H4 (cell line): ENCODE data around the gene SVOPL. TPM values are rescaled to one million over a fixed set of nuclear protein-coding genes. Genes with fewer than 3 reads are reported as not detected.
A peak's percentile ranks its signal among the peaks of the same experiment; 100 is the strongest.
"Not testable (repeated sequence)": the region's sequence is repeated elsewhere in the genome, so short reads cannot be mapped to it uniquely, and the experiment has no call there.

Experiments
- DNase-seq: peaks from one replicate; pipeline ENCODE4 v3.0.0-alpha.2; 2015; ENCODE audit warnings: low spot score
- total RNA-seq: library from RNA; depleted of rRNA; stranded (reverse); fragments of >200 nt; shearing (Covaris generic); gene quantifications from 2 replicates; pipeline ENCODE4 v1.2.3, GENCODE V29; 2014; rRNA removed

Gene SVOPL, protein sequence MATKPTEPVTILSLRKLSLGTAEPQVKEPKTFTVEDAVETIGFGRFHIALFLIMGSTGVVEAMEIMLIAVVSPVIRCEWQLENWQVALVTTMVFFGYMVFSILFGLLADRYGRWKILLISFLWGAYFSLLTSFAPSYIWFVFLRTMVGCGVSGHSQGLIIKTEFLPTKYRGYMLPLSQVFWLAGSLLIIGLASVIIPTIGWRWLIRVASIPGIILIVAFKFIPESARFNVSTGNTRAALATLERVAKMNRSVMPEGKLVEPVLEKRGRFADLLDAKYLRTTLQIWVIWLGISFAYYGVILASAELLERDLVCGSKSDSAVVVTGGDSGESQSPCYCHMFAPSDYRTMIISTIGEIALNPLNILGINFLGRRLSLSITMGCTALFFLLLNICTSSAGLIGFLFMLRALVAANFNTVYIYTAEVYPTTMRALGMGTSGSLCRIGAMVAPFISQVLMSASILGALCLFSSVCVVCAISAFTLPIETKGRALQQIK
- total RNA-seq, result not detected in 2 replicates

DNA sequence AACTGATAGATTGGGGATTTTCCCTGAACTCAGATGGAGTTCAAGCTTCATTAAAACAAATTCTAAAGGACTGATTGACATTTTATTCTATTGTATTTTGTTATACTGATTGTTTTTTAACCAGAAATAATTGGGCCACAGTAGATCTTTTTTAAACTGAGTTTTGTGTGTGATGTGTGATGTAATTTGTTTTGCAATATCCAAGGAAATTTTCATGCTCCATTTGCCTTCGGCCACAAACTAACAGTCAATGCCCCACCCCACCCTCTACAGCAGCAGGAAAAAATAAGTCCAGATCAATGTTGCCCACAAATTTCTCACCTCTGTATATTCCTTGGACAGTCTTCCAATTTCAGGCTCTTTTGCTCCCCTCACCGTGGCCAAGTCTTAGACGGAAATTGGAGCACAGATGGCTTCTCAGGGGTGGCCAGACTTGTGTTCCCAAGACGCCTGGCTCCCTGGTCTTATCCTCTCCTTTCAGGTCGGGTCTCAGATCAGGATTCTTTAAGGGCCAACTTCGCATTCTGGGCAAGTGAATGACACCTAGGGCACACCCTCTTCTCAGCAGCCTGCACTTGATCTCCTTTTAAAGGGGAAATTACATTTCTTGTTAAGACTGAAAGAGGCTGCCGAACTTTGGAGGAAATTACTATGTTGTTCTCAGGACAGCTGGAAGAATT, at the start of gene SVOPL:
SVOPL (minus strand) TSS at position 506 of the 680 bp plus-strand sequence. CDS start 22,317 bp downstream, outside the sequence.
- DNase-seq, result no peak

DNA sequence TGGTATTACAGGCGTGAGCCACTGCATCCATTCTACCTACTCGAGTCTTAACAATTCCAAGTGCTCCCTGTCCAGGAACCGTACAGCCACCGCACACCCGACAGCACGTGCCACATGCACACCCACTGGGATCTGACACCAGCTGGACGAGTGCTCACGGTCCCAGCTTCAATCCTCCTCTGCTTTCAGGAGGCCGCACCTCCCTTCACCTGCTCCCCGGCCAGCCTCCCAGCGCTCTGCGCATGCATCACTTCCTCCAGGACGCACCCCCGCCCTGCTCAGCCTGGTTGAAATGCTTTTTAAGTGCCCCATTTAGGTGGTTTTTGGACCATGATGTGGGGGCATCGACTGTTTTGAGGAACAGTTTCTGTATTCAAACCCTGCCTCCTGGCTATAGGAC, 49.3 kb upstream of the SVOPL start:
- DNase-seq, result no peak

DNA sequence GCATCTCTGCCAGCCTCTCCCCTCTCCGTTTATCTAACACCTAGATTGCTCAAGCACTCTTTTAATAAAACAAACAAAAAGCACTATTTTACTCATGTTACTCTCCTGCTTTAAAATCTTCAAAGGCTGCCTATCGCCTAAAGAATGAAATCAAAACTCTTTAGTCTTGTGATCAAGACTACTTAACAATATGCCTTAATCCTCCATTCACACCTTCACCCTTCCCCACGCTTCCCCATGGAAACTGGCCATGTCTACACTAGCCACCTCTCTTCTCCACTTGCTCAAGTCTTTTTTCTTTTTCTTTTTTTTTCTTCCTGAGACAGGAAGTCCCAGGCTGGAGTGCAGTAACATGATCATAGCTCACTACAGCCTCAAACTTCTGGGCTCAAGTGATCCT, 48.8 kb upstream of the SVOPL start:
- no peak for DNase-seq

DNA sequence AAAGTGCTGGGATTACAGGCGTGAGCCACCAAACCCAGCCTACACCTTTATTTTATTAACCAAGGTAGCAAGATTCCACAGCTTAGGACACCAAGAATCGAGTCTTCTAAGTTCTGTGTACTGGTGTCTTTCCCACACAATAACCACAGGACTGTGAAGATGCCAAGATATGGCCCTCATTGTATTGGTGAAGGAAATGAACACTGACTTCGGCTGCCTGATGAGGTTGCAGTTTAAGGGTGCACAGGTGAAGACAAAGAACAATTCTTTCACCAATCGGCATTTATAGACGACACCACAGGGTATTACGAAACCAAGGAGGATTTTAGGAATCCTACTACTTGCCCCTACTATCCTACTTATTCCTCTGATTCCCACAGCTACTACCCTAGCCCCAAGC, 47.5 kb upstream of the SVOPL start:
- no peak for DNase-seq

DNA sequence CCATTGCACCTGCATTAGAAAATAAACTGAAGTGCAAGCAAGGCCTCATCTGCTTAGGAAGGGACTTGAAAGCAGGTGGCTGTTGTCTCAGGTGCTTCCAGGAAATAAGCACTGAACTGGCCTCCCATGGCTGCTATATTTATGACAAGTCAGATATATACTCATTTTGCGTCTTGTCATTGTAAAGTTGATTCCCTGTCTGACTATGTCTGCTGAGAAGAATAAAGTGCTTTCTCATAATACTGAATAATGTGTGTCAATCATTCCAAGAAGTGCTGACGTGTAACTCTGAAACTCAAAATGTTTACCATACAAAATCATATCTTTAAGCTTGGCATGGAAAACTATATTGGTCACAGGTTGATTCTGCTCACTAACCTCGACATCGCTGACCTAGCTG, 44.9 kb upstream of the SVOPL start:
- no peak for DNase-seq

DNA sequence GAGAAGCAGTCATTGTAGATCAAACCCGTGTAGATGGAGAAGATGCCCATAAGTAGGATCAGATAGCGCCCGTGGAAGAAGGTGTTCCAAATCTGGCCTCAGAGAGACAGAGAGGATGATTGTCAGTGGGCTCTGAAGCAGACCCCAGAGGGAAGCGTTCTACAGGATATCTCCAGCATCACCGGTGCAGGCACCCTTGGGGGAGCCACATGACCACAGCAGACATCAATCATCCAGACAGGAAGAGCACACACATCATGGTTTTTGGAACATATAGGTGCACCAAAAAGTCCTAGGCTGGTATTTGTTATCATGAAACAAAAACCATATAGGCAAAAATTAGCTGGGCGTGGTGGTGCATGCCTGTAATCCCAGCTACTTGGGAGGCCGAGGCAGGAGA, 44.0 kb upstream of the SVOPL start:
- no peak for DNase-seq

DNA sequence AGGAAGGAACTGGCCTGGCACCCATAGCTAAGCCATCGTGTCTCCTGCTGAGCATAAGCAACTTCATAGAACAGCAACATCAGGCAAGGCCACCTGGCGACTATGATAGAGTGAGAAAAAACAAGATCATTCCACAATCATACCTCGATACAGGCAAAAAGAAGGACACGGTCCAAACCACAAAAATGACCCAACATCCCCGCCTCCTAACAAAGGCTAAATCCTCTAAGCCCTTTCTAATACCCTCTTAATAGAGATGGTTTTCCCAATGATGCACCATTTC, 40.2 kb upstream of the SVOPL start:
- DNase-seq, result no peak

DNA sequence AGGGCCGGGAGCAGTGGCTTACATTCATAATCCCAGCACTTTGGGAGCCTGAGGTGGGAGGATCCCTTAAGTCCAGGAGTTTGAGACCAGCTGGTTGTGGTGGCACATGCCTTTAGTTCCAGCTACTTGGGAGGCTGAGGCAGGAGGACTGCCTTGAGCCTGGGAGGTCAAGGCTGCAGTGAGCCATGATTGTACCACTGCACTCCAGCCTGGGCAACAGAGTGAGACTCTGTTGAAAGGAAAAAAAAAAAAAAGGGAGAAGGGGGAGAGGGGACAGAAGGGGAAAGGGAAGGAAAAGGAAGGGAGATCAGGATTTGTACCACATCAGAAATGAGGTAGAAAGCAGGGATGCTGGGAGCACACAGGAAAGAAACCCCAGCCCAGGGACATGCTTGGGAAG, 38.7 kb upstream of the SVOPL start:
- DNase-seq, result no peak

DNA sequence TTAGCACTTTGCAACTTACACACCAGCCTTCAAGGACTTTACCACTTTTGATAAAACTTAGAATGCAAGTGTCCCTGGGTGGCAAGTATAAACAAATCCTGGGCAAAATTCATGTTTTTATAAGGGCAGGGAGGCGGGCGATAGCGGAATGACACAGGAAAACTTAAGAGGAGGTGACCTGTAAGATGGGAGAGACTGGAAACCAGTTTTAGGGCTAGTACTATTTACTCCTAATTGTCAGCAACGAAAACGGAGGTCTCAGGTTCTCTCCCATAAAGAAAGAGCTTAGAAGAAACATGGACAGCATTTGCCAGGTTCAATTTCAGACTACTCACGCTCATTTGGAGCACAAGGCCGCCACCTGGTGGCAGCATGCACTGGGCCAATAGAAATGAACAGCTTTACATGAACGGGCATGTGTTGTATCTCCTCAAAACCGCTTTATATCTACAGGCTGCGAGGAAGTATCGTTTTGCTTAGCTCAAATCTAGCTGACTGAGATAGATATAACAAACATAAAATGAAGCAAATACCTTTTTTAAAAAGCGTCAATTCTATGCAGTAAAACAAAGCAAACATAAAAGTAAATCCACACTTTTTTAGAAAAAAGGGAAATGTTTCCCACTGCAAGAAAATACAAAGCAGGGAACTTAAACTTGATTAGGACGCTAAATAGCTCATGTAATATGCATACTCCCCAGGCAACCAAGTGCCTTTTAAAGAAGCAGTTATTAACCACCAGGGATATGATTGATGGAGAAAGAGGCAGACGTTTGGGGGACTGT, 37.6 kb upstream of the SVOPL start:
- DNase-seq, result peak; percentile 88

DNA sequence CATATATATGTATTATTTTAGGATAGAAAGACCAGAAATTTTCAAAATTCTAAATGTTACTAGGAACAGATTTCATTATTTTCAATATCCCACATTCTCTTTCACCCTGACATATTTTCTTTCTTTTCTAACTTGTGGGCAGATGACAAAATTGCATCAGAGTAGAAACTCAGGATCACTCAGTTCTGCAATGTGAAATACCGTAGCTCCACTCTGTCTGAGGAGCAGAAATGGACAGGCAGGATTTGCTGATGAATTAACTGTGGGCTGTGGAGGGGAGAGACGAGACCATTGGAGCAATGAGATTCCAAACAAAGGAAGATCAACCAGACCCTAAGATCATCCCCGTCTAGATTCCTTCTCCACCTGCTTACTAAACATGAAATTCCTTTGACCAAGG, 37.0 kb upstream of the SVOPL start:
- DNase-seq, result no peak

DNA sequence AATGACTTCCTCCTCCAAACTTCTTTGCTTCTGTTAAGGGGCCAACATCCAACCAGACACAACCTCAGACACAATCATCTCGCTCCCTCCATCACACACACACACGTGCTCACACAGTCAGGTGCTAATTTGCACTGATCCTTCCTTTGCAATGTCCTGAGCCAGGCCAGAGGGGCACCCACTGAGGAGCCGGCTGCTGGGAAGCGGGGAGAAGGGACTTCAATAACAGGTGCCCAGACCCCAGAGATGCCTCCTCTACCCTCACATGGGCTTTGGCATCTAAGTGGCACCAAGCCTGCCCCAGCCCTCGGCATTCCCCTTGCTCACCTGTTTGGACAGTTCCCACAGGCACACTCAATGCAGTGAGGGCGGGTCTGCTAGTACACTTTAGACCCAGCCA, 34.2 kb upstream of the SVOPL start:
- DNase-seq, result no peak

DNA sequence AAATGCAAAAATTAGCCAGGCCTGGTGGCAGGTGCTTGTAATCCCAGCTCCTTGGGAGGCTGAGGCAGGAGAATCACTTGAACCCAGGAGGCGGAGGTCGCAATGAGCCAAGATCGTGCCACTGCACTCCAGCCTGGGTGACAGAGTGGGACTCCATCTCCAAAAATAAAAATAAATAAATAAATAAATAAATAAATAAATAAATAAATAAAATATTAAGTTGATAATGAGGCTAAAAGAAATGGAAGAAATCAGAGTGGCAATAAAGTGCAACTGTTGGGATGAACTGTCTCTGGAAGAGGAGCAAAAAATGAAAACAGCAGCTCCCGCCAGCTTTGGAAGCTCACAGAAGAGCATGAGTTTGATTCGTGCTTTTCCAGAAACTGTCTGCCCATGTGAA, 30.6 kb upstream of the SVOPL start:
- not testable (repeated sequence) for DNase-seq

DNA sequence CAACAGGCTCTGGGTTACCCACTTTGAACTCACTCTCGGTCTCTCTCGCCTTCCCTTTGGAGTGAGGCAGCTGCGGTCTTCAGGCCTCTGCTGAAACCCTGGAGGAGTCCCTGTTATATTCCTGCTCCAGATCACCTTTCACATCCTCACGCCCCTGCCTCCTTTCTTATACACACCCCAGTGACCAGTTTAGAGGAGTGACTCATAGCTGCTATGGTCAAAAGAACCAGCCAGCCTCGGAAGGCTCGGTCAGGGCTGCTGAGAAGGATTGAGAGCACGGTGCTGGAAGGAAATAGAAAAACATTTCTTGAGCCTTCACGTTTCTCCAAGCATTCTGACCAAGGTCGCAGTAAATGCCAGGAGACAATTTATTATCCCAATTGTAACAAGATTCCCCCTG, 28.3 kb upstream of the SVOPL start:
- no peak for DNase-seq

DNA sequence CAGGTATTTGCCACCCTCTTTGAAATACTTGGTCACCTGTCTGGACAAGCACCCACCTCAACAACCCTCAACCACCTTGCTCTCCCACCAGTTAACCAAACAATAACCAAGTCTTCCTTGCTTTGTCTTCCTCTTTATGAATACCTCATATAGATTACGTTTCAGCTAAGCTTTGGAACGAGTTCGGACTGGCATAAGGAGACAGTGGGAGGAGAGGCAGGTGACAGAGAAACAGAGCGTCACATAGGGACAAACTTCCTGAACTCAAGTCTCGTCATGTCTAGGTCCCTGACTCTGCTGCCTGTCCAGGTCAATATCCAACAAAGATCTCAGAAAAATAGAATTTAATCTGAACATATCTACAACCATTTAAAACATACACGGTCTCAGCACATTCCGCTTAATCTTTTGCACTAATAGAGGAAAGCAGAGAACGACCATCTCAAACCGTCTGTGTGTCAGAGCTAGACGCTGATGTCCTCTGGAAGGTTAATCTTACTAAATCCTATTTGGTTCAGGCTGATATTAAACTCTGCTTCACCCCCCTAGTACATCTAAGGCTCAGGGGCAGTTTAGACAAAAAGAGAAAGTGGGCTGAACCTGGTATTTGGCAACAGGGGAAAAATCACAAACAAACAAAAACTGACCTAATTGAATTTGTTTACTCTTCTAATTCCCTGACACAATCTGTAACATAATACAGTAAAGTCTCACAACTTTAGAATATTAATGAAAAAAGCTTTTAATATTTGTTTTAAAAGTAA, 26.4 kb upstream of the SVOPL start:
- DNase-seq, result no peak

DNA sequence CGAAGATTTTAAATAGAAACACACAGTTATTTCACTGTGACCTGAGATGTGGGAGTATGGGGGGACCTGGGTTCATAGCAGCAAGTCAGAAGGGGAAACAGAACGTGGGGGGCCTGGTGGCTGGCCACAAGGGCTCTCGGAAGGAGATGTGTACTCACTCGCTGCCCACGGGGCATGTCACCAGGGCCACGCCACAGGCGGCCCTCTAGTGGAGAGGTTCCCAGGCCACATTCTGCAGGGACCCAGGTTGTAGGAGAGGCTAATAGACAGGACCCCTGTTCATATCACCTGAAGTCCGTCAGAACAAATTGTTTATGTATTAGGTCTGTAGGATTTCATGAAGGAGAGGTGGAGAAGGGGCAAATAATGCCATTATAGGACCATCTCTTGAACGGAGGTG, 25.1 kb upstream of the SVOPL start:
- DNase-seq, result no peak

DNA sequence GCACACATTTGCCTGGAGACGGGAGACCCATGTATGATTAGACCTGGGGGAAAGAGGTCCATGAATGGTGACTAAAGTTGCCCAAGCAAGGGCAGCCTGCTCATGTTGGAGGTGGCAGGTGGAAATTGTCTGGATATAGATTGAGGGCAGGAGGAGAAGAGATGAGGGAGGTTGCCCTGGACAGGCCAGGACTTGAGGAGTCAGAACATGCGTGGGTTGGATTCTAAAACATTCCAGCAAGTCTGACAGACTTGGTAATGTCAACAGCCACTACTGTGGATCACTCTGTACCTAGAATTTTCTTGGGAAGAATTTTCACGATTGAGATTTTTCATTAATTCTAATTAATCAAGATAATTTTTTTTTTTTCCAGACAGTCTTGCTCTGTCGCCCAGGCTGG, 19.1 kb upstream of the SVOPL start:
- DNase-seq, result no peak

DNA sequence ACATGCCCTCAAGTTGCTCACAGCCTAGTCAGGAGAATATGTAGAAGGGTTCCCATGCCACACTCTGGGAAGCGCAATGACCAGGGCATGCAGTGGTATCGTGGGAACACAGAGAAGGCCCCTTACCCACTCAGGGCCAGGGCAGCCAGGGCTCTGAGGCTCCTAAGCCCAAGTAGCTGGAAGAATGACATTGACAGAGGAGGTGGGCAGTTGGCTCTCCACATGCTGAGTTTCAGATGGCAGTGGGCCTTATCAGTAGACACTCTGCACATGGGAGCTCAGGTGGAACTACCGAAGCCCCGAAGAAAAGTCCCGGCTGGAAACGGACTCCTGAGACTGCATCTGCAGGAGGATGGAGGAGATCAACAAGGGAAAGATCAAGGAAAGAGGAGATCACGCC, 15.7 kb upstream of the SVOPL start:
- DNase-seq, result no peak

DNA sequence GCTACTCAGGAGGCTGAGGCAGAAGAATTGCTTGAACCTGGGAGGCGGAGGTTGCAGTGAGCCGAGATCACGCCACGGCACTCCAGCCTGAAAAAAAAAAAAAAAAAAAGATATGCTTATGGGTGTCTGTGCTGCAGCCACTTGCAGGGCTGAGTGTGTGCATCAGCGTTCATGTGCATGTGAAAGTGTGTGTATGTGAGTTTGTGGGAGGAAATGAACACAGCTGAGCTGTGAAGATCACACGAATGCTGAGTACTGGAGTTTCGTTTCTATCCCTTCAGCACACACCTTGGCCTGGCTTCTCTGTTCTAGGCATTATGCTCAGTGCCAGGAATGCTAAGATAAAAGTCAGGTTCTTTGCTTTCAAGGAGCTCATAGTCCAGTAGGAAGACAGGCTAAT, 12.0 kb upstream of the SVOPL start:
- no peak for DNase-seq

DNA sequence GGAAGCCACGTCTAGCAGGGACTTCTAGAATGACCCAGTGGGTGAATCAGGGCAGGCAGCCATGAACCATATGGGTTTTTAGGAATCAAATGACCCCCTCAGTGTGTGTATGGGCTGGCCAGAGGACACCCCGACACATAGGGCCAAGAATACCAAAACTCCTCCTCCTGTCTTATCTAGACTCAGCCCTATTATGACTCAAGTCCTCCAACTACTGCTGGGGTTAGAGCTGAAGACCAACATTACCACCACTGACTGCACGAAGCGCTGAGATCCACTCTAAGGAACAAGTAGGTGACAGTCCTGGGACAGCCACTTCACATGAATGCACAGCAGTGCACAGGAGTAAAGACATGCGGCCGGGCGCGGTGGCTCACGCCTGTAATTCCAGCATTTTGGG, 11.5 kb upstream of the SVOPL start:
- no peak for DNase-seq

DNA sequence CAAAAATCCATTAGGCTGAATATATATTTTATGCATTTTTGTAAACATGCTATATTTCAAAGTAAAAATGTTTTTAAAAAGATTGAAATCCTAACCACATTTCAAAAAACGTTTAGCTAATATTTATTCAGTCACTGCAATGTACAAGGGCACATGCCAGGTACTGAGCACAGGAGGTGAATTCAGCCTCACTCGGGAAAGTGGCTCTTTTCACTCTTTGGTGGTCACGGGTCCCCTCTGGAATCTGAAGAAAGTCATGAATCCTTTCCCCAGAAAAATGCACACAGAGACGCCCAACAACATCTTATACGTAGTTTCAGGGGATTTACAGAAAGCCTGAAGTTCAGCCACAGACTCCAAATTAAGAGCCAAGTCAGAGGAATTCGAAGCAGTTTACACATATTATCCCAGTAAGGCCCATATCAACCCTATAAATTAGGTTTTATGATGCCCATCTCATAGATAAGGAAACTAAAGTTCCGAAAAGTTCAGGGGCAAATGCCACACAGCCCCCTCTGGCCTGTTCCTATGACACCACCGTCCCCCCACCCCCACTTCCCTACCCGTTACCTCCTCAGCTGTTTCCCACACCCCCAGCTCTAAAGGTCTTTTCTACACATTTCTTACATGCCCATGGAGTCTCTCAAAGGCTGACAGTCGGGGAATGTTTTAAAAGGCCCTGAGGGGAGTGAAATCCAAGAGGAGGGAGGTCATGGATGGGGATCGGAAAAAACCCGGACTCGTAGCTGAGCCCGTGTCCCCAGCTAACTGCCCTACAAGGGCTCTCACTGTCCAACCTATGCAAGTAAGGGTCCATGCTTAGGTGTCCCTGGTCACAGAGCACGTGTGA, 9.6 kb upstream of the SVOPL start:
- no peak for DNase-seq

DNA sequence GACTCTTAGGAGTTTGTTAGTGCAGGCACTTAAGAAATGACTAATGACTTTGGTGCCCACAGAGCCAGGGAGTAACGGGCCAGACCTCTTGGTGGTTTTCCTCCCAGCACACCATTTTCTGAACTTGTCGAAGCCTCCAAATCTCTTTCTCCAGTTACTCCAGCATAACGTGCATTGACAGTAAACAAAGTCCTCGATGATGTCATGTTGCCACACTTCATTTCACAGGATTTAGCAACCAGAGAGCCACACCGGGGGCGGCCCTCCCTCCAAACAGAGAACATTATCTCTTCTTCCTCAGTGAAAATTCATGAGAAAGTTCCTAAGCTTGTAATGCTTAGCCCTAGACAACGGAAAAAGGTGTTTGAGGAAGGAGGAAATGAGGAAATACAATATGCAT, 4.0 kb upstream of the SVOPL start:
- peak; percentile 80 for DNase-seq
